GM12874 (cell line): ENCODE results near the gene PRM2.

Experiments used
- CTCF ChIP-seq: IDR thresholded peaks from 2 replicates; pipeline ENCODE4 v1.5.1; 2011; ENCODE audit warnings: low read depth, mild to moderate bottlenecking, control low read depth, low read length, moderate library complexity; ENCODE audit not compliant: insufficient read depth

PRM2 gene

DNA sequence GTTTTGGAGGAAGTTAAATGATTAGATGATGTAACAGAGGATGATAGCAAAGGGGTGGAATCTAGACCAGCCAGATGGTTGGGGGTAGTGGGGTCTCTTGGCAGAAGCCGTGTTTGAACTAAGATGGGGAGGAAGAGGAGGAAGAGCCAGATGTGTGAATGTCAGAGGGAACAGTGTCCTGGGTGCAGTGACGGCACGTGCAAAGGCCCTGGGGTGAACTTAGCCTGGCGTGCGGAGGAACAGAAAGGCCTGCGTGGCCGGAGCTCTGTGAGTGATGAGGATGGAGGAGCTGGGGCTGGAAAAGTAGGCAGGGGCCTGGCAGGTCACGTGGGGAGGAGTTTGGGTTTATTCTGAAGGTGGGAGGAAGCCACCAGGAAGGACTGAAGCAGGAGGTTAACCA lies 42.5 kb upstream of the PRM2 start:
- no peak for TF ChIP-seq CTCF

- TF ChIP-seq CTCF: no peak
Observed at GRCh38 chr16:11316331-11317015, 40.2 kb upstream of the PRM2 start.

DNA sequence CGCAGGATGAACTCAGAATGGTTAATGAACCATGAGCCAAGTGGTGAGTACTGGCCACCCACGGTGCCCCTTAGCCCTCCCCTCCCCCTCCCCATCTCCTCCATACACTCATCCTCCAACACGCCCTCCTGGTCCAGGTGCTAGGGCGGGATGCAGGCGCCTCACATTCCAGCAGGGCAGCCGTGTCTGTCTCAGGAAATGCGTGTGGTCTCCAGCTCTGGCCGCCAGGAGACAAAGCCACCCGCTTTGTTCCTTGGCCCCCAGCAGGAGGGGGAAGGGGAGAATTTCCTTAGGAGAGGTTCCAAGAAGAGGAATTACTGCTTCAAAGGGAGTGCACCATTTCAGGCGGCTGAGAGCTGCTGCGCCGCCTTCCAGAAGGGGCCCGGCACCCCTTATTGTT lies 39.2 kb upstream of the PRM2 start:
- TF ChIP-seq CTCF: no peak

GRCh38 chr16:11314309-11314894 lies 38.1 kb upstream of the PRM2 start:
- TF ChIP-seq CTCF: no peak

- TF ChIP-seq CTCF: no peak
Observed at GRCh38 chr16:11313493-11314308, 37.4 kb upstream of the PRM2 start.

GRCh38 chr16:11312718-11313492 lies 36.6 kb upstream of the PRM2 start:
- TF ChIP-seq CTCF: no peak
